Measurements from ENCODE around the gene STUB1.

Gene STUB1

DNA sequence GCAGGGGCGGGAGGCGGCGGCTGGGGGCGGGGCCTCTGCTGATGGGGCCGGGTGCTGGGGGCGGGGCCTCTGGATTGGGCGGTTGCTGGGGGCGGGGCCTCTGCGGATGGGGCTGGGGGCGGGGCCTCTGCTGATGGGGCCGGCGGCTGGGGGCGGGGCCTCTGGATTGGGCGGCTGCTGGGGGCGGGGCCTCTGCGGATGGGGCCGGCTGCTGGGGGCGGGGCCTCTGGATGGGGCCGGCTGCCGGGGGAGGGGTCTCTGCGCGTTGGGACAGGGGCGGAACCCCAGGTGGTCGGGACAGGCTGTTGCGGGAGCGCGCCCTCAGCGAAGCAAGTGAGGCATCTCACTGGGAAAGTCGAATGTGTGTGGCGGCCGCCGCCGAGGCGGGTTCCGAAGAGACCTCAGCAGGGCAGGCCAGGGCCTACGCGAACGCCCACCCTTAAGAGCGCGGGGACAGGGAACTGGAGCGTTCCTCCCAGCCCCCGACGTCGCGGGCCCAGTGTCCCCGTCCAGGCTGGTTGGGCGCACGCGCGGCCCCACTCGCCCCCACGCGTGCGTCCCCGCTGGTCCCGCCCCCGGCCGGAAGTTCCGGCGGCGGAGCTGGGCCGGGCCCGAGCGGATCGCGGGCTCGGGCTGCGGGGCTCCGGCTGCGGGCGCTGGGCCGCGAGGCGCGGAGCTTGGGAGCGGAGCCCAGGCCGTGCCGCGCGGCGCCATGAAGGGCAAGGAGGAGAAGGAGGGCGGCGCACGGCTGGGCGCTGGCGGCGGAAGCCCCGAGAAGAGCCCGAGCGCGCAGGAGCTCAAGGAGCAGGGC, at the start of gene STUB1:
Gene STUB1, plus strand, starts transcription at position 597 of the 811 bp plus-strand sequence. Its CDS starts 116 bp downstream, at position 713.
- DNase-seq (ENCODE audit: low read depth in 2 of 2): peak; percentile 85 to 93

DNA sequence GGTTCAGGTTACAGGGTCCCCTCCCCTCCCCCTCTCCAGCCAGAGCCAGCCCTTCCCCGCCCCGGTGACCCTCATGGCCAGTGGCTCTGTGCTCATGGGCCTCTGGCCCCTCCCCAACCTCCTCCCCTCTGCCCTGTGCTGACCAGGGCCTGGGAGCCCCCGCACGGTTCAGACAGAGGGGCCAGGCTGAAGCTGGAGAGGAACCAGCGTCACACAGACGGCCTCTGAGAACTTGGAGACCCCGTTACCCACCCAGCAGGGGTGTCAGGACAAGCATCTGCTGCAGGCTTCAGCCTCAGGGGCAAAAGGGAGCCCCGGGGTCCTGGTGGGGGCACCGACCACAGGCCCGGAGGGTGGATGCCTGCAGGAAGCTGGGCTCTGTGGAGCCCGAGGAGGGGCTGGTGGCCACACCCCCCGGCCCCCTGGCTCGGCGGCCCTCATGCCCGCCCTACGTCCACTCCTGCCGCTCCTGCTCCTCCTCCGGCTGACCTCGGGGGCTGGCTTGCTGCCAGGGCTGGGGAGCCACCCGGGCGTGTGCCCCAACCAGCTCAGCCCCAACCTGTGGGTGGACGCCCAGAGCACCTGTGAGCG, 49.3 kb upstream of the STUB1 start, which contains the start of gene WFIKKN1:
Gene WFIKKN1, plus strand, starts transcription at position 171 of the 591 bp plus-strand sequence. Its CDS starts 269 bp downstream, at position 440.
- DNase-seq (ENCODE audit: low read depth in 2 of 2): no peak

- DNase-seq (ENCODE audit: low read depth in 2 of 2): no peak
These were observed 48.3 kb upstream of the STUB1 start for GRCh38 chr16:631808-632358.

DNA sequence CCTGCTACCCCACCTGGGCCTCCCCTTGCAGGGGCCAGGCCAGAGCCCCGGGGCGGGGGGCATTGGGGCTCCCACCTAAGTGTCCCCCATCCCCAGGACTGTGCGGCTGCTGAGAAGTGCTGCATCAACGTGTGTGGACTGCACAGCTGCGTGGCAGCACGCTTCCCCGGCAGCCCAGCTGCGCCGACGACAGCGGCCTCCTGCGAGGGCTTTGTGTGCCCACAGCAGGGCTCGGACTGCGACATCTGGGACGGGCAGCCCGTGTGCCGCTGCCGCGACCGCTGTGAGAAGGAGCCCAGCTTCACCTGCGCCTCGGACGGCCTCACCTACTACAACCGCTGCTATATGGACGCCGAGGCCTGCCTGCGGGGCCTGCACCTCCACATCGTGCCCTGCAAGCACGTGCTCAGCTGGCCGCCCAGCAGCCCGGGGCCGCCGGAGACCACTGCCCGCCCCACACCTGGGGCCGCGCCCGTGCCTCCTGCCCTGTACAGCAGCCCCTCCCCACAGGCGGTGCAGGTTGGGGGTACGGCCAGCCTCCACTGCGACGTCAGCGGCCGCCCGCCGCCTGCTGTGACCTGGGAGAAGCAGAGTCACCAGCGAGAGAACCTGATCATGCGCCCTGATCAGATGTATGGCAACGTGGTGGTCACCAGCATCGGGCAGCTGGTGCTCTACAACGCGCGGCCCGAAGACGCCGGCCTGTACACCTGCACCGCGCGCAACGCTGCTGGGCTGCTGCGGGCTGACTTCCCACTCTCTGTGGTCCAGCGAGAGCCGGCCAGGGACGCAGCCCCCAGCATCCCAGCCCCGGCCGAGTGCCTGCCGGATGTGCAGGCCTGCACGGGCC, 47.5 kb upstream of the STUB1 start:
- no peak for DNase-seq (ENCODE audit: low read depth in 2 of 2)

GRCh38 chr16:633336-634050, 46.7 kb upstream of the STUB1 start:
- DNase-seq (ENCODE audit: low read depth in 2 of 2): no peak

- no peak for DNase-seq (ENCODE audit: low read depth in 2 of 2)
These were observed 46.0 kb upstream of the STUB1 start for GRCh38 chr16:634051-634670.

- no peak for DNase-seq (ENCODE audit: low read depth in 2 of 2)
These were observed 45.2 kb upstream of the STUB1 start for GRCh38 chr16:634996-635395.

- DNase-seq (ENCODE audit: low read depth in 2 of 2): no peak
These were observed 44.5 kb upstream of the STUB1 start for GRCh38 chr16:635573-636205.

GRCh38 chr16:636206-637080, 43.8 kb upstream of the STUB1 start, which contains the start of gene METTL26:
METTL26 (minus strand) TSS chr16:636305; CDS start chr16:636290, 15 bp downstream.
- DNase-seq (ENCODE audit: low read depth in 2 of 2): peak; percentile 91 to 92

GRCh38 chr16:637081-638018, 42.9 kb upstream of the STUB1 start:
- DNase-seq (ENCODE audit: low read depth in 2 of 2): peak; percentile 86 to 95

GRCh38 chr16:638034-638543, 42.1 kb upstream of the STUB1 start:
- no peak for DNase-seq (ENCODE audit: low read depth in 2 of 2)

DNA sequence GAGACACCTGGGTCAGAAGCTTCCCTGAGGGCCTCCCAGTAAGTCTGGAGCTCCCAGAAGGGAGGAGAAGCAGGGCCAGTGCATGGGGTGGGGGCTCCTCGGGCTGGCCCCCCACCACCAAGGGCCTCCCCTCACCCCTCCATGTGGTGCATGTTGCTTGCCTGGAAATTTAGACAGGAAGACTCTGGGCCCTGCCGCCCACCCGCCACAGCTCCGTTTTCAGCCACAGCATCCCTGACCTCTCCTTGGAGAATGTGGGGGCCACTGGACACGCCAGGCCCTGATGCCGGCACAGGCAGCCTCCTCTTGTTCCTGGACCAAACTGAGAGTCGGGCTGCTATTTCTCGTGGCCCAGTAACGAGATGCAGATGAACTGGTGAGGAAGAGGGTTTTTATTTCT, 41.4 kb upstream of the STUB1 start:
- no peak for DNase-seq (ENCODE audit: low read depth in 2 of 2)

DNA sequence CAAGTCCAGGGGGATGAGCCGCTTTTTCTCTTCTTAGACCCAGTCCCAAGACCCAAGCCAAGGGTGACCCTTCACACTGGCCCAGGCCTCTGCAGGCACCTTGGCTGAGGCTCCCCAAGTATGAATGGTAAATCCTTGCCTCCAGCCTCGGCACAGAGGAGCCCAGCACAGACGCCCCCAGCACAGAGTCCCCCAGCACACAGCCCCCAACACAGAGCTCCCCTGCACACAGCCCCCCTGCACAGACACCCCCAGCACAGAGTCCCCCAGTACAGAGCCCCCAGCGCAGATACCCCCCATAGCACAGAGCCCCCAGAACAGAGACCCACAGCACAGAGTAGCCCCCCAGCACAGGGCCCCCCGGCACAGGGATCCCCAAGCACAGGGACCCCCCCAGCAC, 39.6 kb upstream of the STUB1 start:
- DNase-seq (ENCODE audit: low read depth in 2 of 2): no peak

DNA sequence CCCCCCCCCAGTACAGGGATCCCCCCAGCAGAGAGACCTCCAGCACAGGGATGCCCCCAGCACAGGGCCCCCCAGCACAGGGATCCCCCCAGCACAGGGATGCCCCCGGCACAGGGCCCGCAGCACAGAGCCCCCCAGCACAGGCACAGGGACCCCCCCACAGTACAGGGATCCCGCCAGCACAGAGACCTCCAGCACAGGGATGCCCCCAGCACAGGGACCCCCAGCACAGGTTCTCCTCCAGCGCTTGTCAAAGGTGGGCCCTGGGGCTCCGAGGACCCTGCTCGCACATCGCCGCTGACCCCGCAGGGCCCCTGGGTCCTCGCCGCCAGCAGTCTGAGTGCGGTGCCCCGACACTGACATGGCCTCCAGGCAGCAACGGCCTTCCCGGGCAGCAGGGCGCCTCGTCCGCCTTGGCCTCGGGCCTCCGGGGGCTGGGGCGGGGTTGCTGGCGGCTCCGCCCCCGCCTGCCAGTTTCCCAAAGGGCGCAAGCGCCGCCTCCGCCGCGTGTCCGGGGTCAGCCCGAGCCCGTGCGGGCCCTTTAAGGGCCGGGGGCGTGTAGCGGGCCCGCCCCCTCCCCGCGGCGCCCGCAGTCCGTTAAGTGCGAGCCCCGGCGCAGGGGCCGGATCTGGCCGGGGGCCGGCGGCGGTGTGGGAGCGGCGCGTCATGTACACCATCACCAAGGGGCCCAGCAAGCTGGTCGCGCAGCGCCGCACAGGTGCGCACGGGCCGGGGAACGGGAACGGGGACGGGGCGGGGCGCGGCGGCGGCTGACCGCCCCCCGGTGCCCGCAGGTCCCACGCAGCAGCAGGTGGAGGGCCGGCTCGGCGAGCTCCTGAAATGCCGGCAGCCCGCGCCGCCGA, 38.7 kb upstream of the STUB1 start, which contains the start of gene MCRIP2:
Gene MCRIP2, plus strand, starts transcription at position 503 of the 863 bp plus-strand sequence. Its CDS starts 164 bp downstream, at position 667.
- peak; percentile 66 to 78 for DNase-seq (ENCODE audit: low read depth in 2 of 2)

DNA sequence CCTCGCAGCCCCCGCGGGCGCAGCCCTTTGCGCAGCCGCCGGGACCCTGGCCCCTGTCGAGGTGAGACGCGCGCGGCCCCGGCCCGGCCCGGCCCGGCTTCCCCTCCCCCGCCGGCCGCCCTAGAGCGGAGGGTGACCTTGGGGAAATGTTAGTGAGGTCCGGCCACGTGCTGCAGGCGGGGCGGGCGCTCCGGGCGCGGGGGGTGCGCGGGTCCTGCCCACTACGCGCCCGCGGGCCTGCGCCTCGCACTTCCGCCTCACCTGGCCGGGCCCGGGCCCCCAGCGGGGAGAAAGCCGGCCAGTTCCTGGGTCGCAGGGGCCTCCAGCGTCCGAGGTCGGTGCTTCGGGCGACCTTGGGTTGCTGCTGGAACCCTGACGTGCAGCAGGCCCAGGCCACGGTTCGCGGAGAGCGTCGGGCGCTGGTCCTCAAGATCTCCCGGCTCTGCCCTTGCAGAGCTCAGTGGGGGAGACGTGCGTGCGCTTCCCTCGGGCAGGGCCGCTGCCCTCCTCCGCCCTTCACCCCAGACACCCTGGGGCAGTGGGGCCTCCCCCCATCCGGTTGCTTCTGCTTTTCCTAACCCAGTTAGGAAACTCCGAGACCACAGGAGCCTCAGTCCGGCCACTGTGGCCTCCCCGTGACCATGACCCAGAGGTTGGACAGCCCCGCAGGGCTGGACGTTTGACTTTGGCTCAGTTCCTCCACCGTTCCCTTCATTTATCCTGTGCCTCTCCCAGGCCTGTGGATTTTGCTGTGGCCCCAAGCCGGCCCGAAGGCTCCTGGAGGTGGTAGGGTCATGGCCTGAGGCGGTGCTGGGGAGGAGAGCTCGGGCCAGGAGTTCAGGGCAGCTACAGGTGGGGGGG, 37.8 kb upstream of the STUB1 start:
- DNase-seq (ENCODE audit: low read depth in 2 of 2): no peak

GRCh38 chr16:643050-643368, 37.2 kb upstream of the STUB1 start:
- no peak for DNase-seq (ENCODE audit: low read depth in 2 of 2)
